Activated naive CD4-positive, alpha-beta T cell treated with anti-CD3 and anti-CD28 coated beads, Interleukin-2, amount 50 U/mL, for 24 hours (primary cell): Measurements from ENCODE around the gene CTNNA3.
"Not testable (repeated sequence)": the region's sequence is repeated elsewhere in the genome, so short reads cannot be mapped to it uniquely, and the experiment has no call there.

ENCODE experiments used
- H3K27ac Mint-ChIP-seq: one replicate; pipeline ENCODE4 v1.8.0; 2021; ENCODE audit warnings: mild to moderate bottlenecking, mixed read lengths
- H3K27me3 Mint-ChIP-seq: one replicate; pipeline ENCODE4 v1.8.0; 2021; ENCODE audit warnings: mixed read lengths
- H3K36me3 Mint-ChIP-seq: one replicate; pipeline ENCODE4 v1.8.0; 2021; ENCODE audit warnings: mixed read lengths
- H3K4me1 Mint-ChIP-seq: one replicate; pipeline ENCODE4 v1.8.0; 2021; ENCODE audit warnings: mixed read lengths
- H3K4me3 Mint-ChIP-seq: one replicate; pipeline ENCODE4 v1.8.0; 2021; ENCODE audit warnings: mild to moderate bottlenecking, mixed read lengths
- H3K9me3 Mint-ChIP-seq: one replicate; pipeline ENCODE4 v1.8.0; 2021; ENCODE audit warnings: mixed read lengths

CTNNA3 gene

GRCh38 chr10:66350622-66351399 lies 1345.2 kb downstream of the CTNNA3 start:
- Mint-ChIP-seq H3K9me3 (no peaks in the 10 kb centered on the region), H3K4me3 (no peak overlapping the region), H3K4me1 (no peaks in the 10 kb centered on the region), H3K27me3 (no peaks in the 10 kb centered on the region), H3K36me3 (no peaks in the 10 kb centered on the region), H3K27ac (no peak overlapping the region)

- Mint-ChIP-seq H3K36me3 (no peaks in the 10 kb centered on the region), H3K27me3 (no peaks in the 10 kb centered on the region), H3K4me1 (no peaks in the 10 kb centered on the region), H3K9me3 (no peaks in the 10 kb centered on the region), H3K4me3 (no peak overlapping the region), H3K27ac (no peak overlapping the region)
These were observed 1346.3 kb downstream of the CTNNA3 start for GRCh38 chr10:66349726-66350125.

- Mint-ChIP-seq H3K27me3 (no peaks in the 10 kb centered on the region), H3K27ac (no peak overlapping the region), H3K36me3 (no peaks in the 10 kb centered on the region), H3K9me3 (no peaks in the 10 kb centered on the region), H3K4me1 (no peaks in the 10 kb centered on the region), H3K4me3 (no peak overlapping the region)
These were observed 1346.9 kb downstream of the CTNNA3 start for GRCh38 chr10:66349076-66349475.

GRCh38 chr10:66337211-66337610 lies 1358.8 kb downstream of the CTNNA3 start:
- Mint-ChIP-seq H3K27me3 (no peaks in the 10 kb centered on the region), H3K9me3 (peaks cover 7% of the 10 kb centered on the region), H3K36me3 (no peaks in the 10 kb centered on the region), H3K27ac (no peak overlapping the region), H3K4me3 (no peak overlapping the region), H3K4me1 (no peaks in the 10 kb centered on the region)

GRCh38 chr10:66336791-66337190 lies 1359.2 kb downstream of the CTNNA3 start:
- Mint-ChIP-seq H3K36me3 (no peaks in the 10 kb centered on the region), H3K9me3 (peaks cover 7% of the 10 kb centered on the region), H3K27me3 (no peaks in the 10 kb centered on the region), H3K4me3 (no peak overlapping the region), H3K27ac (no peak overlapping the region), H3K4me1 (no peaks in the 10 kb centered on the region)

- H3K9me3 Mint-ChIP-seq, H3K27me3 Mint-ChIP-seq, H3K4me1 Mint-ChIP-seq, H3K36me3 Mint-ChIP-seq, H3K4me3 Mint-ChIP-seq, H3K27ac Mint-ChIP-seq: not testable (repeated sequence)
These were observed 1360.2 kb downstream of the CTNNA3 start for GRCh38 chr10:66335753-66336152.

- no peaks in the 10 kb centered on the region for H3K27me3 Mint-ChIP-seq
- H3K4me1 Mint-ChIP-seq: no peaks in the 10 kb centered on the region
- H3K4me3 Mint-ChIP-seq: no peak overlapping the region
- H3K9me3 Mint-ChIP-seq: no peaks in the 10 kb centered on the region
- H3K36me3 Mint-ChIP-seq: no peaks in the 10 kb centered on the region
- H3K27ac Mint-ChIP-seq: no peak overlapping the region
These were observed 1366.8 kb downstream of the CTNNA3 start for GRCh38 chr10:66329147-66329546.

GRCh38 chr10:66326876-66327275 lies 1369.1 kb downstream of the CTNNA3 start:
- Mint-ChIP-seq H3K36me3 (no peaks in the 10 kb centered on the region), H3K9me3 (no peaks in the 10 kb centered on the region), H3K4me3 (no peak overlapping the region), H3K4me1 (no peaks in the 10 kb centered on the region), H3K27ac (no peak overlapping the region), H3K27me3 (no peaks in the 10 kb centered on the region)

GRCh38 chr10:66322777-66323176 lies 1373.2 kb downstream of the CTNNA3 start:
- no peak overlapping the region for H3K4me3 Mint-ChIP-seq
- no peaks in the 10 kb centered on the region for H3K9me3 Mint-ChIP-seq
- no peaks in the 10 kb centered on the region for H3K27me3 Mint-ChIP-seq
- no peaks in the 10 kb centered on the region for H3K36me3 Mint-ChIP-seq
- no peak overlapping the region for H3K27ac Mint-ChIP-seq
- H3K4me1 Mint-ChIP-seq: no peaks in the 10 kb centered on the region

GRCh38 chr10:66321723-66322665 lies 1374.0 kb downstream of the CTNNA3 start:
- Mint-ChIP-seq H3K27ac (no peak overlapping the region), H3K4me1 (no peaks in the 10 kb centered on the region), H3K27me3 (no peaks in the 10 kb centered on the region), H3K4me3 (no peak overlapping the region), H3K9me3 (no peaks in the 10 kb centered on the region), H3K36me3 (no peaks in the 10 kb centered on the region)

- no peak overlapping the region for H3K27ac Mint-ChIP-seq
- no peak overlapping the region for H3K4me3 Mint-ChIP-seq
- no peaks in the 10 kb centered on the region for H3K27me3 Mint-ChIP-seq
- H3K36me3 Mint-ChIP-seq: no peaks in the 10 kb centered on the region
- no peaks in the 10 kb centered on the region for H3K4me1 Mint-ChIP-seq
- no peaks in the 10 kb centered on the region for H3K9me3 Mint-ChIP-seq
These were observed 1377.2 kb downstream of the CTNNA3 start for GRCh38 chr10:66318761-66319160.

- no peak overlapping the region for H3K4me3 Mint-ChIP-seq
- H3K27me3 Mint-ChIP-seq: no peaks in the 10 kb centered on the region
- H3K9me3 Mint-ChIP-seq: no peaks in the 10 kb centered on the region
- H3K36me3 Mint-ChIP-seq: no peaks in the 10 kb centered on the region
- H3K4me1 Mint-ChIP-seq: no peaks in the 10 kb centered on the region
- no peak overlapping the region for H3K27ac Mint-ChIP-seq
These were observed 1388.2 kb downstream of the CTNNA3 start for GRCh38 chr10:66307826-66308225.

GRCh38 chr10:66301078-66301477 lies 1394.9 kb downstream of the CTNNA3 start:
- no peaks in the 10 kb centered on the region for H3K27me3 Mint-ChIP-seq
- H3K36me3 Mint-ChIP-seq: no peaks in the 10 kb centered on the region
- no peak overlapping the region for H3K27ac Mint-ChIP-seq
- H3K9me3 Mint-ChIP-seq: no peaks in the 10 kb centered on the region
- no peak overlapping the region for H3K4me3 Mint-ChIP-seq
- H3K4me1 Mint-ChIP-seq: no peaks in the 10 kb centered on the region

GRCh38 chr10:66295602-66296001 lies 1400.4 kb downstream of the CTNNA3 start:
- no peaks in the 10 kb centered on the region for H3K27me3 Mint-ChIP-seq
- H3K4me1 Mint-ChIP-seq: no peaks in the 10 kb centered on the region
- no peaks in the 10 kb centered on the region for H3K9me3 Mint-ChIP-seq
- H3K27ac Mint-ChIP-seq: no peak overlapping the region
- no peaks in the 10 kb centered on the region for H3K36me3 Mint-ChIP-seq
- H3K4me3 Mint-ChIP-seq: no peak overlapping the region

- Mint-ChIP-seq H3K4me3 (no peak overlapping the region), H3K36me3 (no peaks in the 10 kb centered on the region), H3K4me1 (no peaks in the 10 kb centered on the region), H3K27me3 (no peaks in the 10 kb centered on the region), H3K9me3 (no peaks in the 10 kb centered on the region), H3K27ac (no peak overlapping the region)
These were observed 1401.5 kb downstream of the CTNNA3 start for GRCh38 chr10:66294538-66294937.

- H3K27ac Mint-ChIP-seq: no peak overlapping the region
- H3K36me3 Mint-ChIP-seq: no peaks in the 10 kb centered on the region
- no peaks in the 10 kb centered on the region for H3K4me1 Mint-ChIP-seq
- no peaks in the 10 kb centered on the region for H3K27me3 Mint-ChIP-seq
- H3K9me3 Mint-ChIP-seq: no peaks in the 10 kb centered on the region
- H3K4me3 Mint-ChIP-seq: no peak overlapping the region
These were observed 1403.1 kb downstream of the CTNNA3 start for GRCh38 chr10:66292922-66293321.
